ENCODE measurements around the gene GASK1B. TPM values are rescaled to one million over a fixed set of nuclear protein-coding genes. Genes with fewer than 3 reads are reported as not detected.

Gene GASK1B
- total RNA-seq, 1 experiment from 2014 or later, result 1.3 TPM

DNA sequence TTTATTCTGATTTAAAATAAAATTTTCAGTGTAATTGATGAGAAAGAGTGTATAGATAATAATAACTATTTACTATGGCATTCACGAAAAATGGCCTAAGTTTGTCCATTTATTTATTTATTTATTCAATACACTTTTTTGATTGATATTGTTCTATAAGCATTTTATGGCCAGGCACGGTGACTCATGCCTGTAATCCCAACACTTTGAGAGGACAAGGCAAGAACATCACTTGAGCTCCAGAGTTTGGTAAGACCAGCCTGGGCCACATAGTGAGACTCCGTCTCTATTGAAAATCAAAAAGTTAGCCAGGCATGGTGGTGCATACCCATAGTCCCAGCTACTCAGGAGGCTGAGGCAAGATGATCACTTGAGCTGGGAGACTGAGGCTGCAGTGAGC lies 25.7 kb downstream of the GASK1B start:
- Histone ChIP-seq H3K27ac (ENCODE audit: low read depth, low read length) (no peak overlapping the region), H3K9me2 (ENCODE audit: insufficient read depth) (no peaks in the 10 kb centered on the region), H3K27me3 (ENCODE audit: insufficient read depth, low read length) (no peaks in the 10 kb centered on the region), H3K36me3 (ENCODE audit: control insufficient read depth in 1 of 2, insufficient read depth in 2 of 2, low read length in 2 of 2) (no peaks in the 10 kb centered on the region), H2AFZ (ENCODE audit: low read depth, low read length, poor library complexity, severe bottlenecking) (no peak overlapping the region), H3K4me1 (ENCODE audit: control insufficient read depth in 1 of 2, insufficient read depth in 2 of 2, low read length in 2 of 2) (no peaks in the 10 kb centered on the region), H3K79me2 (ENCODE audit: insufficient read depth, low read length) (no peaks in the 10 kb centered on the region), H4K20me1 (ENCODE audit: insufficient read depth) (no peaks in the 10 kb centered on the region), H3K4me3 (replicated peaks in 1 of 2; ENCODE audit: low read depth in 1 of 2, low read length in 2 of 2) (no peak overlapping the region), H3K9ac (ENCODE audit: low read length) (no peak overlapping the region), H3K4me2 (ENCODE audit: low read length) (no peak overlapping the region), H3K9me3 (ENCODE audit: control insufficient read depth in 1 of 2, insufficient read depth in 1 of 2, low read depth in 1 of 2, low read length in 2 of 2) (no peaks in the 10 kb centered on the region)
- CTCF ChIA-PET, result no interaction called here
- RAD21 ChIA-PET (ENCODE audit: low non-redundant PET in 1 of 2, low total read pairs in 2 of 2, uncharacterized antibody in 2 of 2, unreplicated experiment in 2 of 2), result no interaction called here
- POLR2A ChIA-PET, result no interaction called here
- intact Hi-C loops (cut with micrococcal nuclease), result no loop called here
- no peak for DNase-seq (ENCODE audit: low read depth, low spot score)
- no peak for ATAC-seq
- BruUV-seq (replicated peaks), result no TSS peak
- TF ChIP-seq YY1 (IDR thresholded peaks at IDR 0.05; ENCODE audit: extremely low read depth, insufficient replicate concordance, low read depth, low read length), result no peak
- TF ChIP-seq JUND (IDR thresholded peaks at IDR 0.05), result no peak
- TF ChIP-seq SRF (IDR thresholded peaks at IDR 0.05; ENCODE audit: low read depth), result no peak
- no peak for TF ChIP-seq POLR2A (IDR thresholded peaks at IDR 0.05; ENCODE audit: borderline replicate concordance, extremely low read depth, insufficient read depth, insufficient read length)
- TF ChIP-seq POLR2AphosphoS5 (IDR thresholded peaks at IDR 0.05; ENCODE audit: low read depth, low read length), result no peak

DNA sequence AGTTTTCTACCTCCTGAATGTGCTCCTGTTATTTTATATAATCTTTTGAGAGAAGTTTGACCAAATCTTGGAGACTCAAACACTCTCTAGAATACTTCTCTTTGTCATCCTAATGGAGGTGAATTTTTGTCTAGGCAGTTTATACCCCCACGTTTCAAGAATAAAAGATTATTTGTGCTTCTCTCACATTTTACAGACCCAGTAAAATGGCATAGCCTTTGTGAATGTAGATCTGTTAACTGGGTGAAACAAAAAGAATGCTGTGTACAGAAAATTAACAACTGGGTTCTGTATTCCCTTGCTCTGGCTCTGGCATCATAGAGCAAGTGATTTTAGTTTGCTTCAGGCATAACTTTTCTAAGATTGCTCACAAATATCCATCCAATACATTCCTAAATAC lies 26.1 kb downstream of the GASK1B start:
- Histone ChIP-seq H3K9me3 (ENCODE audit: control insufficient read depth in 1 of 2, insufficient read depth in 1 of 2, low read depth in 1 of 2, low read length in 2 of 2) (no peaks in the 10 kb centered on the region), H3K9ac (ENCODE audit: low read length) (no peak overlapping the region), H3K27ac (ENCODE audit: low read depth, low read length) (no peak overlapping the region), H3K79me2 (ENCODE audit: insufficient read depth, low read length) (no peaks in the 10 kb centered on the region), H2AFZ (ENCODE audit: low read depth, low read length, poor library complexity, severe bottlenecking) (no peak overlapping the region), H3K4me3 (replicated peaks in 1 of 2; ENCODE audit: low read depth in 1 of 2, low read length in 2 of 2) (no peak overlapping the region), H3K4me1 (ENCODE audit: control insufficient read depth in 1 of 2, insufficient read depth in 2 of 2, low read length in 2 of 2) (no peaks in the 10 kb centered on the region), H3K36me3 (ENCODE audit: control insufficient read depth in 1 of 2, insufficient read depth in 2 of 2, low read length in 2 of 2) (no peaks in the 10 kb centered on the region), H4K20me1 (ENCODE audit: insufficient read depth) (no peaks in the 10 kb centered on the region), H3K27me3 (ENCODE audit: insufficient read depth, low read length) (no peaks in the 10 kb centered on the region), H3K9me2 (ENCODE audit: insufficient read depth) (no peaks in the 10 kb centered on the region), H3K4me2 (ENCODE audit: low read length) (no peak overlapping the region)
- no peak for DNase-seq (ENCODE audit: low read depth, low spot score)
- intact Hi-C loops (cut with micrococcal nuclease), result no loop called here
- ChIA-PET CTCF (no interaction called here), POLR2A (no interaction called here), RAD21 (ENCODE audit: low non-redundant PET in 1 of 2, low total read pairs in 2 of 2, uncharacterized antibody in 2 of 2, unreplicated experiment in 2 of 2) (no interaction called here)
- no TSS peak for BruUV-seq (replicated peaks)
- no peak for ATAC-seq
- no peak for TF ChIP-seq TCF7L2 (IDR thresholded peaks at IDR 0.05; ENCODE audit: borderline replicate concordance, extremely low read depth, insufficient read depth, insufficient read length)

All from HCT116 (cell line).